A673 (cell line): ENCODE measurements around the gene PTGDR2. TPM values are rescaled to one million over a fixed set of nuclear protein-coding genes. Genes with fewer than 3 reads are reported as not detected.
A peak's percentile ranks its signal among the peaks of the same experiment; 100 is the strongest.

Experiments
- BruUV-seq: library from RNA; stranded (reverse); fragments of 400-500 nt; replicated peaks from 2 replicates; lab custom pipeline; 2021; lab: Mats Ljungman, UMichigan
- CTCF ChIA-PET: fragments of 300-600 bp; sonication (Branson Sonifier 250); formaldehyde crosslinking; loops from one replicate; lab custom pipeline; 2022; ENCODE audit warnings: antibody characterized with exemption; lab: Charles Lee
- POLR2A ChIA-PET: fragments of 300-600 bp; sonication (Branson Sonifier 250); formaldehyde crosslinking; loops from one replicate; lab custom pipeline; 2022; ENCODE audit warnings: antibody characterized with exemption; ENCODE audit not compliant: low non-redundant PET; lab: Charles Lee
- DNase-seq: peaks from one replicate; pipeline ENCODE4 v3.0.0-alpha.2; 2015; ENCODE audit warnings: low spot score
- H3K27ac ChIP-seq: fragments of 200-600 bp; sonication (generic); 2 replicates; pipeline ENCODE4 v1.5.1; 2016; ENCODE audit warnings: mixed run types, low read depth, mild to moderate bottlenecking, mixed read lengths, antibody characterized with exemption, low read length; ENCODE audit not compliant: poor library complexity, severe bottlenecking
- H3K27me3 ChIP-seq: fragments of 200-600 bp; sonication (generic); replicated peaks from 2 replicates; pipeline ENCODE4 v1.6.1; 2017; ENCODE audit warnings: mixed run types, low read depth, mild to moderate bottlenecking, mixed read lengths, antibody characterized with exemption, low read length; ENCODE audit not compliant: insufficient read depth, poor library complexity
- H3K36me3 ChIP-seq: fragments of 200-600 bp; sonication (generic); 2 replicates; pipeline ENCODE4 v1.6.1; 2016; ENCODE audit warnings: mixed run types, mild to moderate bottlenecking, mixed read lengths, antibody characterized with exemption, low read length; ENCODE audit not compliant: insufficient read depth, poor library complexity, severe bottlenecking
- H3K4me1 ChIP-seq: fragments of 200-600 bp; sonication (generic); 2 replicates; pipeline ENCODE4 v1.6.1; 2017; ENCODE audit warnings: mixed run types, mild to moderate bottlenecking, mixed read lengths, antibody characterized with exemption, low read length; ENCODE audit not compliant: insufficient read depth, poor library complexity, severe bottlenecking
- H3K4me3 ChIP-seq: fragments of 200-600 bp; sonication (generic); 2 replicates; pipeline ENCODE4 v1.5.1; 2016; ENCODE audit warnings: low read depth, mixed run types, mild to moderate bottlenecking, mixed read lengths, low read length; ENCODE audit not compliant: poor library complexity, severe bottlenecking
- H3K9me3 ChIP-seq: fragments of 200-600 bp; sonication (generic); 2 replicates; pipeline ENCODE4 v1.6.1; 2016; ENCODE audit warnings: mixed run types, low read depth, mild to moderate bottlenecking, mixed read lengths, antibody characterized with exemption, low read length; ENCODE audit not compliant: poor library complexity, severe bottlenecking
- CTCF ChIP-seq: fragments of 300-800, 200-600 bp; sonication (generic); conservative IDR thresholded peaks from 2 replicates; pipeline ENCODE4 v1.5.1; 2017; ENCODE audit warnings: low read depth, mild to moderate bottlenecking, antibody characterized with exemption, low read length, moderate library complexity, mixed read lengths
- EZH2 ChIP-seq: fragments of 200-600 bp; sonication (generic); IDR thresholded peaks from 2 replicates; pipeline ENCODE4 v1.6.1; 2017; ENCODE audit warnings: borderline replicate concordance, low read depth, mild to moderate bottlenecking, mixed read lengths, antibody characterized with exemption, low read length; ENCODE audit not compliant: poor library complexity, severe bottlenecking
- intact Hi-C: fragments of 100-400 bp; cut with micrococcal nuclease; formaldehyde crosslinking; loops from one replicate; pipeline ENCODE4 v1.10.0; 2022; ENCODE audit not compliant: unreplicated experiment
- total RNA-seq: library from RNA; stranded (reverse); gene quantifications from 2 replicates; pipeline ENCODE4 v1.2.3, GENCODE V29; 2021

Gene PTGDR2
- total RNA-seq, 1 experiment from 2014 or later: 0.09 TPM

GRCh38 chr11:60836866-60837515 is 18.8 kb downstream of the PTGDR2 start:
- Histone ChIP-seq H3K27me3 (peaks cover 5% of the 10 kb centered on the region), H3K4me1 (no peaks in the 10 kb centered on the region), H3K36me3 (no peaks in the 10 kb centered on the region), H3K27ac (no peak overlapping the region), H3K4me3 (no peak overlapping the region), H3K9me3 (no peaks in the 10 kb centered on the region)
- intact Hi-C loops: no loop called here
- TF ChIP-seq EZH2: no peak
- TF ChIP-seq CTCF: no peak
- ChIA-PET POLR2A (no interaction called here), CTCF (no interaction called here)
- DNase-seq: no peak
- BruUV-seq: no TSS peak

GRCh38 chr11:60835534-60835846 is 20.3 kb downstream of the PTGDR2 start:
- no peak overlapping the region for H3K27ac ChIP-seq
- POLR2A ChIA-PET: interaction anchor here (0.6 kb wide), 1 partner anchor 25 kb away, joined by 4 read pairs; no protein-coding TSS in a partner anchor
- H3K4me3 ChIP-seq: no peak overlapping the region

DNA sequence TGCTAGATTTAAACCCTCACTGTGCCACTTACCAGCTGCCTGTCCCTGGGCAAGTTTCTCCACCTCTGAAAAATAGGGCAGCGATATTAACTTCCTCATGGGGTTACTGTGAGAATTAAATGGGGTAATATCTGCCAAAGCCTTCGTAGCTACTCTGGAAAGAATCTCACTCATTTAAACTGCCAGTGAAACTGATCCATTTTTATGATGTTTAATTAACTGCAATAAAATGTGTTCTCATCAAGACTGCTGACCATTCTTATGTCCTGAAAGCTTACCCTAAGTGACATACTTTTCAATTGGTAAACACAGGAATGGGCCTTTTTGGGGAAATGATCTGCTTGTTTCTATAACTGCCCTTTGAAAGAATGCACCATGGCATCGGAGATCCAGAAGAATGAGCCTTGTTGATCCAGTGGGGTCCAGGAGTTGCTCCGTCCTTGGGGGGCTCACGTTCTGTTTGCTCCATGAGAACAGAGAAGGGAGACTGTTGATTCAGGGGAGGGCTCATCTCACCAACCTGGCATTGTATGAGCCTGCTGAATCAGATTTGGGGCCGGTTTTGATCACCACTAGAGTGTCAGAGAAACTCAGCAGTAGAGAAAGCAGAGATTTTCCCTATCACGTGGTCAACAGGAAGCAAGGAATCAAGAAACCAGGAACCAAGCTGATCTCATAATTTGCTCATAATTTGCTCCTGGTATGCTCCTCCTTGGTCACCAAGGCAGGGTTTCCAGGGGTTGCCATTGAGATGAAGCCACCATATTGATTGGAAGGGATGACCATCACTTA is 20.8 kb downstream of the PTGDR2 start:
- BruUV-seq: no TSS peak
- intact Hi-C loops: loop anchor here (5.0 kb wide), 2 partner anchors 72 to 352 kb away; partner anchors contain the start of gene PRPF19
- Histone ChIP-seq H3K4me3 (no peak overlapping the region), H3K27ac (no peak overlapping the region), H3K4me1 (no peaks in the 10 kb centered on the region), H3K36me3 (no peaks in the 10 kb centered on the region), H3K9me3 (no peaks in the 10 kb centered on the region), H3K27me3 (peaks cover 5% of the 10 kb centered on the region)
- POLR2A ChIA-PET: interaction anchor here (0.6 kb wide), 1 partner anchor 26 kb away, joined by 4 read pairs; no protein-coding TSS in a partner anchor
- DNase-seq: peak; percentile 42
- TF ChIP-seq CTCF: no peak
- no peak for TF ChIP-seq EZH2
- CTCF ChIA-PET: interaction anchor here (1.0 kb wide), 1 partner anchor 64 kb away, joined by 3 read pairs; no protein-coding TSS in a partner anchor

More at GRCh38 chr11:60835534-60835846, 20.3 kb downstream of the PTGDR2 start:
- CTCF ChIA-PET: interaction anchor here (1.0 kb wide), 1 partner anchor 64 kb away, joined by 3 read pairs; no protein-coding TSS in a partner anchor
- no peak for TF ChIP-seq CTCF
- TF ChIP-seq EZH2: no peak
- intact Hi-C loops: no loop called here
- peaks cover 5% of the 10 kb centered on the region for H3K27me3 ChIP-seq
- no peaks in the 10 kb centered on the region for H3K4me1 ChIP-seq
- BruUV-seq: no TSS peak
- H3K36me3 ChIP-seq: no peaks in the 10 kb centered on the region
- no peak for DNase-seq
- H3K9me3 ChIP-seq: no peaks in the 10 kb centered on the region
